PC-3 (cell line): Measurements from ENCODE around the gene HHIPL1.

Experiments
- EZH2 ChIP-seq: fragments of 300-600 bp; sonication (generic); IDR thresholded peaks from one replicate; pipeline ENCODE4 v1.6.1; 2017; ENCODE audit warnings: antibody characterized with exemption, mild to moderate bottlenecking, low read length; ENCODE audit not compliant: unreplicated experiment
- EZH2phosphoT487 ChIP-seq: fragments of 300-600 bp; sonication (generic); IDR thresholded peaks from 2 replicates; pipeline ENCODE4 v1.6.1; 2018; ENCODE audit warnings: mild to moderate bottlenecking, antibody characterized with exemption, low read length, borderline replicate concordance
- TF ChIP-seq, protein P1 (sequence below): fragments of 300-600 bp; sonication (generic); conservative IDR thresholded peaks from 2 replicates; pipeline ENCODE4 v1.5.1; 2017; ENCODE audit warnings: antibody characterized with exemption, low read depth, mild to moderate bottlenecking, low read length

GRCh38 chr14:99677231-99678140 is 32.6 kb downstream of the HHIPL1 start:
- TF ChIP-seq, protein P1, sequence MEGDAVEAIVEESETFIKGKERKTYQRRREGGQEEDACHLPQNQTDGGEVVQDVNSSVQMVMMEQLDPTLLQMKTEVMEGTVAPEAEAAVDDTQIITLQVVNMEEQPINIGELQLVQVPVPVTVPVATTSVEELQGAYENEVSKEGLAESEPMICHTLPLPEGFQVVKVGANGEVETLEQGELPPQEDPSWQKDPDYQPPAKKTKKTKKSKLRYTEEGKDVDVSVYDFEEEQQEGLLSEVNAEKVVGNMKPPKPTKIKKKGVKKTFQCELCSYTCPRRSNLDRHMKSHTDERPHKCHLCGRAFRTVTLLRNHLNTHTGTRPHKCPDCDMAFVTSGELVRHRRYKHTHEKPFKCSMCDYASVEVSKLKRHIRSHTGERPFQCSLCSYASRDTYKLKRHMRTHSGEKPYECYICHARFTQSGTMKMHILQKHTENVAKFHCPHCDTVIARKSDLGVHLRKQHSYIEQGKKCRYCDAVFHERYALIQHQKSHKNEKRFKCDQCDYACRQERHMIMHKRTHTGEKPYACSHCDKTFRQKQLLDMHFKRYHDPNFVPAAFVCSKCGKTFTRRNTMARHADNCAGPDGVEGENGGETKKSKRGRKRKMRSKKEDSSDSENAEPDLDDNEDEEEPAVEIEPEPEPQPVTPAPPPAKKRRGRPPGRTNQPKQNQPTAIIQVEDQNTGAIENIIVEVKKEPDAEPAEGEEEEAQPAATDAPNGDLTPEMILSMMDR, result no peak
- no peak for TF ChIP-seq EZH2
- no peak for TF ChIP-seq EZH2phosphoT487
